GM23338 (cell line): Measurements from ENCODE around the gene CACNB2.

ENCODE experiments used
- CREB1 ChIP-seq: fragments of 250-450 bp; sonication (Bioruptor Pico); IDR thresholded peaks from 2 replicates; pipeline ENCODE4 v1.5.0; 2020; ENCODE audit warnings: low read depth, mild to moderate bottlenecking, moderate library complexity
- CTCF ChIP-seq, 2 experiments: fragments of 200-600 bp in 1 of 2; sonication (generic) in 1 of 2; conservative IDR thresholded peaks; 2 replicates each; pipeline versions ENCODE4 v1.5.1 to v1.6.1; 2016 to 2017; ENCODE audit warnings: antibody characterized with exemption in 2 of 2, low read depth in 2 of 2, mild to moderate bottlenecking in 2 of 2, moderate library complexity in 1 of 2
- ETS1 ChIP-seq: IDR thresholded peaks from 2 replicates; pipeline ENCODE4 v1.6.1; 2016; ENCODE audit warnings: antibody characterized with exemption
- EZH2 ChIP-seq: fragments of 200-600 bp; sonication (generic); IDR thresholded peaks from one replicate; pipeline ENCODE4 v1.8.0; 2017; ENCODE audit warnings: antibody characterized with exemption, mild to moderate bottlenecking, low read depth; ENCODE audit not compliant: unreplicated experiment
- EZH2phosphoT487 ChIP-seq: fragments of 200-600 bp; sonication (generic); IDR thresholded peaks from one replicate; pipeline ENCODE4 v1.8.1; 2018; ENCODE audit warnings: antibody characterized with exemption; ENCODE audit not compliant: unreplicated experiment
- POLR2AphosphoS5 ChIP-seq: IDR thresholded peaks from 2 replicates; pipeline ENCODE4 v1.6.1; 2016; ENCODE audit warnings: antibody characterized with exemption, low read depth
- REST ChIP-seq: IDR thresholded peaks from one replicate; pipeline ENCODE4 v1.6.1; 2018; ENCODE audit warnings: antibody characterized with exemption; ENCODE audit not compliant: unreplicated experiment

GRCh38 chr10:18254086-18254485 is 113.9 kb downstream of the CACNB2 start:
- no peak for TF ChIP-seq EZH2
- no peak for TF ChIP-seq CTCF (conservative IDR thresholded peaks at IDR 0.05; ENCODE audit: low read depth in 2 of 2)
- no peak for TF ChIP-seq REST
- no peak for TF ChIP-seq EZH2phosphoT487
- TF ChIP-seq ETS1, result no peak
- TF ChIP-seq CREB1 (CRISPR knock-in tag), result no peak
- TF ChIP-seq POLR2AphosphoS5, result no peak
